Tibial nerve (tissue), 4 donors: ENCODE results near the gene ZBTB11. TPM values are rescaled to one million over a fixed set of nuclear protein-coding genes. Genes with fewer than 3 reads are reported as not detected.

Source experiments
- DNase-seq, 2 donors: peaks; one replicate each; pipeline ENCODE4 v3.0.0-alpha.2; 2019; ENCODE audit warnings: low spot score in 2 of 2
- H3K27ac ChIP-seq, 4 donors: fragments of 200-600 bp; sonication (generic) in 3 of 4; one replicate each; pipeline ENCODE4 v1.5.1; 2017 to 2019; ENCODE audit warnings: mild to moderate bottlenecking in 1 of 4
- H3K27me3 ChIP-seq, 2 donors: fragments of 200-600 bp; sonication (generic) in 1 of 2; one replicate each; pipeline versions ENCODE4 v1.5.1 to v1.6.0; 2017 to 2019
- H3K36me3 ChIP-seq, 3 donors: fragments of 200-600 bp; sonication (generic); one replicate each; pipeline ENCODE4 v1.5.1; 2018 to 2019
- H3K4me1 ChIP-seq, 4 donors: fragments of 200-600 bp; sonication (generic) in 3 of 4; one replicate each; pipeline ENCODE4 v1.5.1; 2017 to 2019
- H3K4me3 ChIP-seq, 4 donors: fragments of 200-600 bp; sonication (generic) in 3 of 4; one replicate each; pipeline ENCODE4 v1.5.1; 2017 to 2019; ENCODE audit warnings: mild to moderate bottlenecking in 1 of 4, moderate library complexity in 1 of 4
- H3K9me3 ChIP-seq, 4 donors: fragments of 200-600 bp; sonication (generic) in 3 of 4; one replicate each; pipeline ENCODE4 v1.5.1; 2017 to 2019
- CTCF ChIP-seq, 5 experiments: fragments of 200-600 bp in 3 of 5; fragments of 450-650 bp in 2 of 5; sonication (generic) in 3 of 5; IDR thresholded peaks; one replicate each; pipeline ENCODE4 v1.5.1; 2016 to 2019; ENCODE audit warnings: antibody characterized with exemption in 5 of 5, mild to moderate bottlenecking in 3 of 5, moderate library complexity in 2 of 5
- EP300 ChIP-seq, 2 donors: sonication (generic); formaldehyde crosslinking; IDR thresholded peaks; one replicate each; pipeline ENCODE4 v1.6.1; 2017; ENCODE audit warnings: antibody characterized with exemption in 2 of 2, mild to moderate bottlenecking in 1 of 2
- POLR2A ChIP-seq, 2 donors: fragments of 450-650 bp; IDR thresholded peaks; one replicate each; pipeline ENCODE4 v1.6.1; 2017; ENCODE audit warnings: antibody characterized with exemption in 2 of 2, mild to moderate bottlenecking in 2 of 2, moderate library complexity in 2 of 2
- WGBS, 2 donors: methylation state at CpG; one replicate each; pipeline ENCODE4 v1.1.5; 2018; 5-methylcytosine and 5-hydroxymethylcytosine counted together
- total RNA-seq, 4 donors: library from RNA; depleted of rRNA; stranded (reverse); fragments of >200 nt; gene quantifications; one replicate each; pipeline ENCODE4 v1.1.0, GENCODE V29; 2016

Gene ZBTB11
- total RNA-seq, 4 donors from 2014 or later, result 18.3 to 20.5 (median 19.6) TPM

DNA sequence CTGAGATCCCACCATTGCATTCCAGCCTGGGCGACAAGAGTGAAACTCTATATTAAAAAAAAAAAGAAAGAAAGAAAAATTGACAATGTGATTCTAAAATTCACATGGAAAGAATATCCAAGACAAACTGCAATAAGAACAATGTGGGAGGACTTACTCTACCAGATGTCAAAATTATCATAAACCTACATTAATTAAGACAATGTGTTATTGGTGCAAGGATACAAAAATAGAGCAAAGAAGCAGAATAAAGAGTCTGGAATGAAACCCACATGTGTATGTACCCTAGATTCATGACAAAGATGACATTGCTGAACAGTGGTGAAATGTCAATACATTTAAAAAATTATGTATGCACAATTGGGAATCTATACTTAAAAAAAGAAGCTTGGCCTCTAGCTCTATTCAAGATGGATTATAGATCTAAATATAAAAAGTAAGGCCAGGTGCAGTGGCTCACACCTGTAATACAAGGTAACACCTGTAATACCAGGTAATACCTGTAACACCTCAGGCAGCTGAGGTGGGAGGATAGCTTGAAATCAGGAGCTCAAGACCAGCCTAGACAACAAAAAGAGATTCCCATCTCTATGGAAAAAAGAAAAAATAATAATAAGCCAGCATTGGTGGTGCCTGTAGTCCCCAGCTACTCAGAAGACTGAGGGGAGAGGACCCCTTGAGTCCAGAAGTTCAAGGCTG lies 45.7 kb downstream of the ZBTB11 start:
- Histone ChIP-seq H3K36me3 (no peaks in the 10 kb centered on the region), H3K4me1 (no peaks in the 10 kb centered on the region), H3K27me3 (no peaks in the 10 kb centered on the region), H3K4me3 (no peak overlapping the region), H3K9me3 (no peaks in the 10 kb centered on the region), H3K27ac (no peak overlapping the region)
- DNase-seq, result no peak
- 78 to 91% methylated on average over 1 of the region's 1 CpG for WGBS, 2 donors
- TF ChIP-seq EP300 (IDR thresholded peaks at IDR 0.05), result no peak
- TF ChIP-seq POLR2A (IDR thresholded peaks at IDR 0.05), result no peak
- no peak for TF ChIP-seq CTCF (IDR thresholded peaks at IDR 0.05)

- Histone ChIP-seq H3K4me3 (no peak overlapping the region), H3K27ac (no peak overlapping the region), H3K27me3 (no peaks in the 10 kb centered on the region), H3K36me3 (no peaks in the 10 kb centered on the region), H3K9me3 (no peaks in the 10 kb centered on the region), H3K4me1 (no peaks in the 10 kb centered on the region)
- no peak for DNase-seq
- no peak for TF ChIP-seq CTCF (IDR thresholded peaks at IDR 0.05)
- no peak for TF ChIP-seq POLR2A (IDR thresholded peaks at IDR 0.05)
These were observed 47.7 kb downstream of the ZBTB11 start for GRCh38 chr3:101629219-101629618.

- Histone ChIP-seq H3K4me1 (no peaks in the 10 kb centered on the region), H3K27me3 (no peaks in the 10 kb centered on the region), H3K9me3 (no peaks in the 10 kb centered on the region), H3K4me3 (no peak overlapping the region), H3K36me3 (no peaks in the 10 kb centered on the region), H3K27ac (no peak overlapping the region)
- TF ChIP-seq POLR2A (IDR thresholded peaks at IDR 0.05), result no peak
- TF ChIP-seq EP300 (IDR thresholded peaks at IDR 0.05), result no peak
- no peak for TF ChIP-seq CTCF (IDR thresholded peaks at IDR 0.05)
- 92 to 93% methylated on average over 2 of the region's 2 CpGs for WGBS, 2 donors
- DNase-seq, result no peak
These were observed 51.1 kb downstream of the ZBTB11 start for GRCh38 chr3:101625879-101626278.

DNA sequence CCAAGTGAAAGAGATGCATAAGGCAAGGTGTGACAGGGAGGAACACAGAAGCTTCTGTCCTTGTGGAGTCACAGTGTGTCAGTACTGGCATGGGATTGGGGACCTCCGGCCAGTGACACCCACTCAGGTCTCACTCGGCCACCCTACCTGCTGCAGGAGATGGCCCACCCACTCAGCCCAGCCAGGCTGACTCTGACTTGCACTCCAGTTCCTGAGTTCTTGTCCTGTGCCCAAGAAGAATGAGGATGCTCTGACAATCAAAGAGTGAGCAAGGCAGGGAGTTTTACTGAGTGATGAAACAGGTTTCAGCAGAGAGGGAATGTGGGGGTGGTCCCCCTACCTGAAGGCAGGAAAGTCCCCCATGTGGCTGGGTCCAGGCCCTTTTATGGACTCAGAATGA lies 52.1 kb downstream of the ZBTB11 start:
- no peak for DNase-seq

More for the DNA sequence above, 52.1 kb downstream of the ZBTB11 start:
- 84 to 89% methylated on average over 2 of the region's 2 CpGs for WGBS, 2 donors
- no peak overlapping the region for H3K4me3 ChIP-seq
- no peaks in the 10 kb centered on the region for H3K4me1 ChIP-seq
- TF ChIP-seq POLR2A (IDR thresholded peaks at IDR 0.05) (no peak), CTCF (IDR thresholded peaks at IDR 0.05) (no peak), EP300 (IDR thresholded peaks at IDR 0.05) (no peak)
- no peaks in the 10 kb centered on the region for H3K36me3 ChIP-seq
- H3K9me3 ChIP-seq, result peaks cover 0 to under 1% (median 0%) of the 10 kb centered on the region in 4 donors
- H3K27ac ChIP-seq, result no peak overlapping the region
- no peaks in the 10 kb centered on the region for H3K27me3 ChIP-seq
